Measurements from ENCODE around the gene FCN1.

FCN1 gene

DNA sequence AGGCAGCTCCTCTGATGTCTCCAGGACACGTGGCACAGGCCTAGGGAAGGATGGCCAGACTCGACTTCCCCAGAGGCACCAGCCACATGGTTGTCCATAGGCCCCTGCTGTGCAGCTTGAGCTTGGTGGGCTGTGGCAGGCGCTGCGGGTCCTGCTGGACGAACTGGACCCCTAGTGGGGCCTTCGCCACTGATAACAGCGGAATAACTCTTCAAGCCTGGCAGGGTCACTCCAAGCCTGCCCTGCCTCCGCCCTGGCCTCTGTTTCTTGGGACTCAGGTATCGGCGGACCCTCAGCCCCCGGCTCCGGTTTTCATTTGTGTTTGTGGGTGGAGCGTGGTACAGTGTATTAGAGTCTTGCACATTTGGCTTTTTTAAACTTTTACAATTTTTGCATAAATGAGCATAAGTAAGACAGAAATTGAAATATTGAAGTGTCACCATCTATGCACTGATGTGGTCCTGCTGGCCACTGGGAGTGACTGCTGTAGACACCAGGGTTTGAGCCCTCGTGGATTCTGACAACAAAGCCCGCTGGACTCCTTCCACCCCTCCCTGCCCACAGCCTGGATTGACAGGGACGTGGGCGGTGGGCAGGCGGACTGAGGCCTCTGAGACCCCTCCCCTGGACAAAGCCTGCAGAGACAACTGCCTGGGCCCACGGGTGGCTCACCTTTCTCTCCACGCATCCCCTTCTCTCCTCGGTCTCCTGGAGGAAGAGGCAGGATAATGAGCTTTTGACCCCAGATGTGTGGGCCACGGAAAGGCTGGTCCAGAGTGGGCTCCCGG, 3.8 kb downstream of the FCN1 start:
- no peak for DNase-seq (ENCODE audit: low spot score)

DNA sequence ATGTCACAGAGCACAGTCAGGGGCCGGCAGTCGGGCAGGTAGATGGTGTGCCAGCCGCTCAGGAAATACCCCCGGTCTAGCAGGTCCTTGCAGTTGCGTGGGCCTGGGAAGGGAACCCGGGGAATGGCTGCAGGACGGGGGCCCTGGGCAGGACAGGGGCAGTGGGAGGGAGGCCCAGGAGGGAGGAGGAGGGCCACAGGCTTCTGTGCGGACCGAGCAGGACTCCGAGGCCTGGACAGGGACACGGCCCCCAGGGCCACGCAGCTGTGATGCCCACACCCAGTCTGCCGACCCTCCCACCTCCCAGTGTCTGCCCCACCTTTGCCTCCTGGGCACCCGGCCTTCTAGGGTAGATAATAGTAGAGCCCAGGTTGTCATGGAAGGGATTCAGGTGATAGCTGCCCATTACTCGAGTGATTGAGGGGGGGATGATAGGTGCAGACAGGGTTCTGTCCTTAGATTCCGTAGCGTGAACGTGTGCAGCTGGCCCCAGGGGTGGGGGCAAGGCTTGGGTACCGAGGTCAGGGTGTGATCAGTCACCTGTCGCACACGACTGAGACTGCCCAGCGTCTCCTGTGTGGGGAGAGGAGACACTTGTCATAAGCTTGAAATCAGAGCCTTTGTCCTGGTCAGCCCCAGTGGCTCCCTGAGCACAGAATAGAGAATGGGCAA, 4.5 kb downstream of the FCN1 start:
- DNase-seq (ENCODE audit: low spot score): no peak

DNA sequence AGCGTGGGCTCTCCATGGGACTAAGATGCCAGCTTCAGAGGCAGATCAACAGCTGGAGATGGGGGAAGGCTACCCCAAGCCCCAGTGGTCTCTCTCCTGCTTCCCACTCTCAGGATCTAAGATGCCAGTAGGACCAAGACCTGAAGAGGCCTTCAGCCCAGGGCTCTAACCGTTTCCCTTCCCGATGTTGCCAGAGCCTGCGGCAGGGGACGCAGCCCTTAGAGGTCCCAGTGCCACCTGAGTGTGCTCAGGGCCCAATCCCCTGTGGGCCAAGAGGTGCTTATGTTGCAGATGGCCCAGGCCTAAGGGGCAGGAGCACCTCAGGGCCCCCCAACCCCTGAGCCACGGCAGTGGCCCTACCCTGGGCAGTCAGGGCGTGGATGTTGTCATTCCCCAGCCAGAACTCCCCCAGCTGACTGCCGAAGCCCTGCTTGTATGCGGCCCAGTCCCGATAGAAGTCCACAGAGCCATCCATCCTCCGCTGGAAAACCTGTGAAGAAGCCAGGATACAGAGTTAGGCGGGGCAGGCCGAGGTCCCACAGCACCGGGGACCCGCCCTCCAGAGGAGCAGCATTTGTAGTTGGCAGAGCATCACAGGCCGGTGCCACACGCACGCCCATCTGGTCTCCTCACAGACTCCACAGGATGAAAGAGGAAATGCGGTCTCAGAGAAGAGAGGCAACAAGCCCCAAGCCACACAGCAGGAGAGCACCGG, 5.4 kb downstream of the FCN1 start:
- no peak for DNase-seq (ENCODE audit: low spot score)

DNA sequence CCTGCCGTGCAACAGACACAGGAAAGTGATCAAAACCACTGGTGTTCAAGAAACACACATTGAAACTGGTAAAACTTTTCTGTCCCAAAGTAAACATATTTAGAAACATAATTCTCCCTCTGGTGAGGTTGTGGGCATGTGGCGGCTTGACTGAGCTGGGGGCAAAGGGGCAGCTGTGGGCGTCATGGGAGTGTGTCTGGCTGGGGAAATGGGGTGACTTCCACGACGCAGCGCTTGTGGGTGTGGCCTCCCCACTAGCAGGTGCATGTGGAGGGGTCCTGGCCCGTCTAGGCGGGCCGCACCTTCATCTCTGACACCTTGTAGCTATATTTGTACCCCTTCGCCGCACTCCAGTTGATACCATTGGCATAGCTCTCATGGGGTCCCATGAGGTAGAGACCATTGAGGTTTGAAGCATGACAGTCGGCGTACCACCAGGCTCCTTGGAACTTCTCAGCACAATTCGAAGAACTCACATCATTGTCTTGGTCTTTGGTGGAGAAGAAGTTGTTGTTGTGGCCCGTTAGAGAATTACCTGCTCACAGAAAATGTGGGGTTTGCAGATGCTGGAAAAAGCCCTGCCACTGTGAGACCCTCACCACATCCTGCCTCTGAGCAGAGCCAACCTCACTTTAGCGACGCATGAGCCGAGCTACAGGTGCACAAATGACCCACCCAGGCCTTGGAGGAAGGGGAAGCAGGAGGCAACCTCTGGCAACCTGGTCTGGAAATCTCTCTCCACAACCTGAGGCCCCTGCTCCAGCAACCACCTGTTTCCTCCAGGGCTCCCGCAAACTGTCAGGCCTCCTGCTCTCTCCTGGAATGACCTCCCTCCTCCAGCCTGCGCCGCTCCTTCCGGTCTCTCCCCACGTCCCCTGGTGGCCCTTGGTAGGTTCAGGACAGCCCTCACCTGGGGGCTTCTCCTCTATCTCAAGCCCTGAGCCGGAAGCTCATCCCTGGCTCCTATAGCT, 7.9 kb downstream of the FCN1 start:
- DNase-seq (ENCODE audit: low spot score): no peak

DNA sequence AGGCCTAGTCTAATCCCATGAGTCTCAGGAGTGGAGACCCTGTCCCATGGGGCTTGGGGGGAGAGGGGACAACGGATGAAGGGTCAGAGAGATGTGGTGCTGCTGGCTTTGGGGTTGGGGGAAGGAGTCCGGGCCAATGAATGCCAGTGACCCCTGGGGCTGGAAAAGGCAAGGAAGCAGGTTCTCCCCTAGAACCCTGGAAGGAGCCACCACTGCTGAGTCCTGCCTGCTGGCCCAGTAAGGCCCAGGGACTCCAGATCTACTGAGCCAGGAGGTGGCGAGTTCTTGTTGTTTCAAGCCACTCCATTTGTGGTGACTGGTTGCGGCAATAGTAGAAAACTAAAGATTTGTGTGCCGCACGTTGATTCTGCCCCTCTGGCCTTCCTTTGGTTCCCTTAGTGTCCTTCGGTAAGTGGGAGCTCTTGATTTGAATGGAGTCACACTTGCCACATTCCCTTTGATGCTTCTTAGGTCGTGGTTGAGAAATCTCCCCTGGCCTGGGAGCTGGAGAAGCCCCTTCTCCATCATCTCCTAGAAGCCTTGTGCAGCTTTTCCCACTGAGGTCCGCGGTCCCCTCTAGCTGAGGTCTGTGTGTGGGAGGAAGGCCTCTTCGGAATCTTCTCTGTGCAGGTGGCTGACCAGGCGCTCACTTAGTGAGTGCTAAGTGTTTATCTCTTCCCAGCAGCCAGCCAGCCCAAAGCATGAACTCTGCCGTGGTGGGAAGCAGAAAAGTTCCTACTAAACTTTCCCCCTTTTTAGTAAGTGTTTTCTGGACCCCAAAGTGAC, 9.0 kb downstream of the FCN1 start:
- DNase-seq (ENCODE audit: low spot score): no peak

DNA sequence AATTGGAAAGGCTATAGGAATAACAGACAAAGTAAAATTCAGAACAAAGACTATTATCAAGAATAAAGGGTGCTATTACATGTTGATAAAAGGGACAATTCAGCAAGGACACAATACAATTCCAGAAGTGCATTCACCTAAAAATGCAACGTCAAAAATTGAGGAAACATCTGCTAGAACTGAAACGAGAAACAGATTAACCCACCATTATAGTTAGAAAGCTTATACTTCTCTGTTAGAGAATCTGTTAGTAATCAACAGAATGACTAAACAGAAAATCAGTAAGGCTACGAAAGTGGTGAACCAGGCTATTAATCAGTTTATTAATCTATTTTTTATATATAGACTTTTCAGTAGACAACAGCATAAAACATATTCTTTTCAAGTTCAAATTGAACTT, 14.8 kb downstream of the FCN1 start:
- DNase-seq (ENCODE audit: low spot score): no peak

DNA sequence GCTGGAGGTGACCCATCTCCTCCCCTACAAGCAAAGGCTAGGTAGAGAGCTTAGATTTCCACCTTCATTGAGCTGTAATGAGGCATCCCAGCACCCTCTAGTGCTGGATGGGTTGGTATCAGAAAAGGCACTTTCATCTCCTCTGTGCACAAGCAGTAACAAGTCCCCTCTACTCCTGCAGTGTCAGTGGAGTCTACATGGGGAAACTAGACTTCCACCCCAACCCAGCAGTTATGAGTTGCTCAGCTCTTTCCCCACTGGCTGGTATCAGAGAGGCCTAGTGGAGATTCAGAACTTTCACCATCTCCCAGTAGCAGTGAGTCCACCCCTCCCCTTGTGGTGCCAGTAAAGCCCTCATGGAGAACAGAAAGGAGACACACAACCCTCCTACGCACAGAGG, 17.9 kb downstream of the FCN1 start:
- DNase-seq (ENCODE audit: low spot score): no peak

DNA sequence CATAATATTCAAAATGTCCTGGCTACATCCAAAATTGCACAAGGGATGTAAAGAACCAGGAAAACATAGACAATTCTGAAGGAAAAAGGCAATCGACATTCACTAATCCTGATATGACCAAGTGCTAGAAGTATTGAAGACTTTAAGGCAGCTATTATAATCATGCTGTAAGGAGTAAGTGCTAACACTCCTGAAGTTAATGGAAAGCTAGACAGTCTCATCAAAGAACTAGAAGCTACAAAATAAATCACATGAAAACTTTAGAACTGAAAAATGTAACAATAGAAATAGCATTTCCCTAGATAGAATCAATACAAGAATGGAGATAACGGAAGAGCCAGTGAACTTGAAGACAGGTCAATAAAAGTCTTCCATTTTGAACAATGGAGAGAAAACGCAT, 18.5 kb downstream of the FCN1 start:
- DNase-seq (ENCODE audit: low spot score): no peak

DNA sequence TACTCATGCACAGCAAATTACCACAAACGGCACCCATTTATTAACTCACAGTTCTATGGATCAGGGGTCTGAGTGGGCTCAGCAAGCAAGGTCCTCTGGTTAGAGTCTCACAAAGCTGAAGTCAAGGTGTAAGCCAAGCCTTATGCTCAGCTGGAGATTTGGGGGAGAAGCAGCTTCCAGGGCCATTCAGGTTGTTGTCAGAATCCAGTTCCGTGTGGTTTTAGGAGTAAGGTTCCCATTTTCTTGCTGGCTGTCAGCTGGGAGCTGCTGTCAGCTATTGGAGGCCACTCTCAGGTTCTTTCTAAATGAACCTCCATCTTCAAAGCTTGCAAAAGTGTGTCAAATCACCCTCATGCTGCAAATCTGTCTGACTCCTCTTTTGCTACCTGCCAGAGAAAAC, 19.4 kb downstream of the FCN1 start:
- DNase-seq (ENCODE audit: low spot score): no peak

DNA sequence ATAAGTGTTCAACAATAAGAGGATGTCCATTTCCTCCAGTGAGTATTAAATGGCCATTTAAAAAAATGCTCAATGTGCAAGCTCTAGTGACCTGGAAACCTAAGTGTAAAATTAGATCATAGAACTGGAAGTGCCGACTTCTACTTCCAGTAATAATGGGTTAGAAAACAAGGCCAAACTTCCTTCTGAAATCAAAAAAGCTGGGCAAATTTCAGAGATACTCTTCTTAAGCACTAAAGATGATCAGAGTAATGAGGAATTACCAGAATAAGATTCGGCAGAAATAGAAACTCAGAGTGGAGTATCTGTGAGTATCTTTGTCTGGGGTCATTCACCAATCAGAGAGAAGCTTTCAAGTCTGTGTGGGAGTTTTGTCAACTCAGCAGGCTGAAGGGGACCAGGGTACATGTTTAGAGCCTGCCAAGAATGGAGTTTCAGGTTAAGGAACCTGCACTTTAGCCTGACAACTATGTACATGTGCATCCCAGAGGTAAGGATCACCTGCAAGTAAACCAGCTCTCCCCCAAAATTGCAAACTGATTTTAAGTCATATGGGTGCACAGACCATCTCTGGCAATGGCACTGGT, 20.0 kb downstream of the FCN1 start:
- no peak for DNase-seq (ENCODE audit: low spot score)

DNA sequence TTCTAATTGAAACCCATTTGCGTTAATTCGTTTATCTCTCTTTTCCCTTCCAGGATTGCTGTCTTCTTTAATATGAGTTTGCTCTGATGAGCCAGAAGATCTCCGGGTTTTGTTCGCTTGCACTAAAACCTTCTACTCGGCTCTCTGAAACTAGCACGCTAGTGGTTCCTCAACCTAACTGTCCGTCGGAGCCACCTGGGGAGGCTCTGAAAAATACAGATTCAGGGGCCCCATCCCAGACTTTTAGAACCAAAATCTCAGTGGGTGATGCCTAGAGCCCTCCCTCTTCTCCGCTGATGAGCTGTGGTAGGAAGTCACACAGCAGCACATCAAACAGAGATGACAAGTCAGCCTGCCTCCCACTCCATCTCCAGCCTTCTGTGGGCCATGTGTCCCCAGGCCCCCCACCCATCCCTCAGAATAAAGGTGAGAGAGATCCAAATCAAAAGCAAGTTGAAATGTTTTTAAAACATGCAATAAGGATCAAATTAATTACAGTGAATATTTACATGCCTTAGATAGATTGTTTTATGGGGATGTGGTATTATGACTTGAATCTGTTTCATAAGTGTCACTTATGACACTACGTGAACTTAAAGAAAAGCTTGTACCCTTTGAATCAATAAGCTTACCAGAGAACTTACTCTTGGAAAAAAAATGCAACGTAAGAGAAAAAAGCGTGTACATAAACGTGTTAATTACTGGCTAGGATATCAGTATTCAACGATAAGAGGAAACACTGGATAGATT, 20.7 kb downstream of the FCN1 start:
- no peak for DNase-seq (ENCODE audit: low spot score)

DNA sequence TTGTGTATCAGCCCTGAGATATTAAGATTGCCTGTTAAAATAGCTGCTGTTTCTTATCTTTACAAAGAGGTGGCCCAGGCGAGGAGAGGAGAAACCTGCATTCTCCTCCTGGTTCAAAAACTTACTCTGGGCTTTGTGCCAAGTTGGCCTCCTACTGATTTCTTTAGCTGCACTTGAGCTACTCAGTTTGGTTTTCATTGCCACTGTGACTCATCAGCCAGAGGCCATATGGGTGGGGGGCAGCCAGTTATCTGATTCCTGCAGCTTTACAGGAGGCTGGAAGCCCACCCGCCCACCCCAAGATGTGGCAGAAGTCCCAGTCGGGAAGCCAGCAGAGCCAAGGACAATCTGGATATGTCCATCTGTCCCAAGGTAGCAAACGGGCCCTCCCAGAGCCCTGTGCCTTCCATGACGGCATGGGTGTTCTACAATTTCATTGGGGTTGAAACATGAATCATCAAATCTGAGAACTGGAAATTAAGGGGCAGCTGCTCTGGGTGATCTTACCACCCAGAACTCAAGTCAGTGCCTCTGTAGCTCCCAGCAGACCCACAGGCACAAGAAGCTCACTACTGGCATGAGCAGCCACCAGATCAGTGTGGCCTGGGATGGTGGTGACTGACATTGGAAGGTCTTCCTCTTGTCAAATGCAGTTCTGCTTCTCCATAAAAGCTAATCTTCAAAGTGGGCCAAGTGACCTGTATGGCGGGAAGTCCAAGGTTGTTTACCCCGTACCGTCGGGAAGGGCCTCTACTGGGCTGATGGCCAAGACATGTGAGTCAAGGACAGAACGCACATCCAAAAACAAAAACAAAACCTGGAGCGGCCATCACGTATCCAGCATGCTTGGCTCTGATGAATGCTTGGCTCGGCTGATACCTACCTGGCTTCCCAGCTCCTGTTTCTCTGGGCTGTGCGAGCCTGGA, 21.5 kb downstream of the FCN1 start:
- DNase-seq (ENCODE audit: low spot score): no peak

DNA sequence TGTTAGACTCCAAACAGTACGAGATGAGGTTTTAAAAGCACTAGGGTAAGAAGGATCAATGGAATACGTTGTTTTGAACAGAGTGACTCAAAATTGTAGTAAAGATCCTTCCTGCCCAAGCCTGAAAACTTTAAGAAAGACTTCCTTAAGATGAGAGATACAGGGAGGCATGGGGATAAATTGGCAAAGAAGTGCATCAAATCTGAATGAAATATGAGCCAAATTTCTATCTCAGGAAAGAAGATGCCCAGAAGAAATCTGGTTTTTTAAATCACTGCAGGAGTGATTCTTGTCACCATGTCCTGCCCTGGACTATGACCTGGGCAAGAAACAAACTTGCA, 22.2 kb downstream of the FCN1 start:
- DNase-seq (ENCODE audit: low spot score): no peak

DNA sequence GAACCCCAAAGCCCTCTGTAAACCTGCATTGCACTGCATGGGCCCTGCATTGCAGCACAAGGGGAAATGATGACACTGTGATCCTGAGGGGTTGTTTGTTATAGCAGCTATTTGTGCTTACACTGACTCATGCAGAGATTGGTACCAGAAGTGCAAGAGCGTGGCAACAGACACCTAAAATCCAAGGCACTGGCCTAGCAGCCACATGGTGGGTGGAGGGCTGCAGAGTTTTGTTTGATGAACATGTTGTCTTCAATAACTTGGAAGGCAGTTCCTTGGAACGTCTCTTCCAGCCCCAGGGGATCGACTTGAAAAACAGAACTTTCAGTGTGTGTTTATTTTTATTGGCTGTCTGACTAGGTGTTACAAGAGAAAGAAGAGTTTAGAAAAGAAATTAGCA, 22.6 kb downstream of the FCN1 start:
- DNase-seq (ENCODE audit: low spot score): no peak

DNA sequence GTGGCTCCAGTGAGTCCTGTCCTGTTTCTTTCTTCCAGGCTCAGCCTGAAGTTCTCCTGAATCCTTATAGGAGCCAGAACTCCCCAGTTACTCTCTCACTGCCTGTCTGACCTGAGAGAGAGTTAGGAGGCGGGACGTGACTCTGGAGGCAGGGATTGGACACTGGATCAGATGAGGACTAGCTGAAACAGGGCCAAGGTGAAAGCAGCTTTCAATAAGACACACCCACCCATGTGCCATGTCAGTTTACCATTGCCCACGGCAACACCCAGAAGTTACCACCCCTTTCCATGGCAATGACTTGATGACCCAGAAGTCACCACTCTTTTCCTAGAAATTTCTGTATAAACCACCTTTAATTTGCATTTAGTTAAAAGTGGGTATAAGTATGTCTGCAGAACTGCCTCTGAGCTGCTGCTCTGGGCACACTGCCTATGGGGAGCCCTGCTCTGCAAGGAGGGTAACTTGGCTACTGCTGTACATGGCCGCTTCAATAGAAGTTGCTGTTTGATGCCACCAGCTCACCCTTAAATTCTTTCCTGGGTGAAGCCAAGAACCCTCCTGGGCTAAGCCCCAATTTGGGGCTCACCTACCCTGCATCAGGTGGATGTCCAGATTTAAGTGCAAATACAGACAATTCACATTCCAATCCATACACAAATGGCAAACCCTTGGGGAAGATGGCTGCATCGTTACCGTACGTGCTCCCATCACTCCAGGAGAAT, 23.4 kb downstream of the FCN1 start:
- no peak for DNase-seq (ENCODE audit: low spot score)

DNA sequence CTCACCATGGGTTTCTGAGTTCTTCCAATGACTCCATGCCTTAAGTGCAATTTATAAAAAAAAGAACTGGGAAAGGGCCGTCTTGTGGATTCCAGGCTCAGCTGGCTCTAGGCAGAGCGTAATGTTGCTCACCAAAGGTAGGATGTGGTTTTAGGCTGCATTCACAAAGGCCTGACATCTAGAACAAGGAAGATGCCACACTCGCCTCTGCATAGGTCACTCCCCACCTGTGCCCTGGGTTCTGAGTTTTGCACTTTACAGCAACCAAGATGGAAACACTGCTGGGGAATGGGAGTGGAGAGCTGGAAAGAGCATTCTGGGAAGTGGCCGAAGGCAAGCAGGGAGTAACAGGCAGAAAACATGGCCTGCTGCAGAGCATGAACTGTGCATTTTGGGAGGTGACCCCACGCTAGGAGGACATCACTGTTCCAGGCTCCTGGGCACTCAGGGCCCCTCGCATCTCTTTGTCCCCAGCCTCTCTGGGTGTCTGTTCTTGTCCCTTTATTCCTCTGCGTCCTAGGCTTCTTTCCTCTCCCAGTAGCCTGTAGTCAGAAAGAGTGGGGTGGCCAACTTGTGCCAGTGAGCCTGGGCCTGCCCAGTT, 24.8 kb downstream of the FCN1 start:
- no peak for DNase-seq (ENCODE audit: low spot score)

DNA sequence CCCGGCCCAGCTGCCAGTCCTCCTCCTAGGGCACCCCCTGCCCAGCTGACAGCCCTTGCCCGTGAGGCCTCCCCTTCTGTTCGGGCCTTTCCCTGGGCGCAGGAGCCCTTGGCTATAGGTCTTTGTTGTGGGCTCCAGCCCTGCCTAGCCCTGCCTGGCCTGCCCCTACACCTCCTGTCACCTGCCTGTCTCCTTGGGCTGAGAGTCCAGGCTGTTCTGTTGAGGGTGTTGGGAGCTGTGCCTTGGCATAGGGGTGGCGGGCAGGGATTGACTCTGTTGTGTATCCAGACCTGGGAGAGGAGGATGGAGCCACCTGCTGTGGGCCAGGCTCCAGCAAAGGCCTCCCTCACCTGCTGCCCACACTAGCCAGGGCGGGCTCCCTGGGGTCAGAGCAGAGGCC, 25.5 kb downstream of the FCN1 start:
- no peak for DNase-seq (ENCODE audit: low spot score)

DNA sequence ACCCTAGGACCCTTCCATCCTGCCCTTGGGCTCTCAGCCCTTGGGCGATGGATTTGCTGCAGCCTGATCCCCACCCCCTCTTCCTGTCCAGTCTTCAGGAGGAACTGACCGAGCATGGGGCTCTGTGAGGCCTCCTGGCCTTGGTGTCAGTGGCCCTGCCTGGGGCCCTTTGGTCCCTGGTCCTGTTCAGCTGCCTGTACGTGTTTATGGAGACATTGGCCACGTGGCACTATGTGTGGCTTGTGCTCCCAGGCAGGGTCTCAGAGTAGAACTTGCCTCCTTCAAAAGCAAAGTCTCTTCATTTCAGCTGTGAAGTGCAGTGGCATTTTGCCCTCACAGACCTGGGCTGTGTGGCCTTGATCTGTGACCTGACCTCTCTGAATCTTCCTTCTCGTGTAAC, 26.0 kb downstream of the FCN1 start:
- DNase-seq (ENCODE audit: low spot score): no peak

Measured in iPS-NIHi11 (cell line).